ENCODE results near the gene ADAMTSL3.

- TF ChIP-seq CTCF (IDR thresholded peaks at IDR 0.05) (no peak), POLR2A (IDR thresholded peaks at IDR 0.05) (no peak)
Observed at GRCh38 chr15:83833569-83833968, 179.6 kb downstream of the ADAMTSL3 start.

Measured in transverse colon (tissue), 3 donors.